ENCODE data around the gene IGF2R.

Gene IGF2R

GRCh38 chr6:160101277-160102205 is 132.7 kb downstream of the IGF2R start:
- Histone ChIP-seq H3K9ac (ENCODE audit: low read depth, low read length) (no peak overlapping the region), H3K4me3 (ENCODE audit: low read depth in 1 of 2, low read length in 2 of 2) (no peak overlapping the region), H3K27ac (ENCODE audit: low read length) (peak overlapping the region; percentile 38; the same call in 1 of the 2 replicates), H3K9me3 (ENCODE audit: insufficient read depth, low read length, severe bottlenecking) (no peaks in the 10 kb centered on the region), H3K4me1 (ENCODE audit: insufficient read depth, low read length) (no peaks in the 10 kb centered on the region), H3K4me2 (ENCODE audit: insufficient read depth, low read length) (no peak overlapping the region), H3K27me3 (ENCODE audit: insufficient read depth, low read length, poor library complexity) (no peaks in the 10 kb centered on the region), H2AFZ (ENCODE audit: low read depth, low read length) (no peak overlapping the region), H3K79me2 (ENCODE audit: insufficient read depth, low read length) (no peaks in the 10 kb centered on the region), H4K20me1 (ENCODE audit: insufficient read depth, low read length) (peaks cover 14% of the 10 kb centered on the region; the same call in 1 of the 2 replicates), H3K36me3 (ENCODE audit: insufficient read depth, low read length) (peaks cover 94% of the 10 kb centered on the region)
- ATAC-seq (ENCODE audit: insufficient read depth, low read depth) (no peak), DNase-seq (no peak)
- TF ChIP-seq CTCF (IDR thresholded peaks at IDR 0.05; ENCODE audit: borderline replicate concordance, extremely low read depth, low read length, poor library complexity, severe bottlenecking), result no peak
- TF ChIP-seq EZH2 (IDR thresholded peaks at IDR 0.05; ENCODE audit: borderline replicate concordance, low read depth, low read length, severe bottlenecking), result no peak

- Histone ChIP-seq H3K9me3 (ENCODE audit: insufficient read depth, low read length, severe bottlenecking) (no peaks in the 10 kb centered on the region), H3K27me3 (ENCODE audit: insufficient read depth, low read length, poor library complexity) (no peaks in the 10 kb centered on the region), H3K27ac (ENCODE audit: low read length) (no peak overlapping the region), H3K4me3 (ENCODE audit: low read depth in 1 of 2, low read length in 2 of 2) (no peak overlapping the region), H3K4me2 (ENCODE audit: insufficient read depth, low read length) (no peak overlapping the region), H2AFZ (ENCODE audit: low read depth, low read length) (no peak overlapping the region), H3K79me2 (ENCODE audit: insufficient read depth, low read length) (no peaks in the 10 kb centered on the region), H4K20me1 (ENCODE audit: insufficient read depth, low read length) (peaks cover 14% of the 10 kb centered on the region; the same call in 1 of the 2 replicates), H3K36me3 (ENCODE audit: insufficient read depth, low read length) (peaks cover 94% of the 10 kb centered on the region), H3K4me1 (ENCODE audit: insufficient read depth, low read length) (no peaks in the 10 kb centered on the region), H3K9ac (ENCODE audit: low read depth, low read length) (no peak overlapping the region)
- TF ChIP-seq EZH2 (IDR thresholded peaks at IDR 0.05; ENCODE audit: borderline replicate concordance, low read depth, low read length, severe bottlenecking), result no peak
- TF ChIP-seq CTCF (IDR thresholded peaks at IDR 0.05; ENCODE audit: borderline replicate concordance, extremely low read depth, low read length, poor library complexity, severe bottlenecking), result no peak
- ATAC-seq (ENCODE audit: insufficient read depth, low read depth), result no peak
- no peak for DNase-seq
Measured at GRCh38 chr6:160102399-160102798, 133.5 kb downstream of the IGF2R start.

GRCh38 chr6:160102956-160103824 is 134.3 kb downstream of the IGF2R start:
- Histone ChIP-seq H3K27ac (ENCODE audit: low read length) (no peak overlapping the region), H3K79me2 (ENCODE audit: insufficient read depth, low read length) (no peaks in the 10 kb centered on the region), H3K9me3 (ENCODE audit: insufficient read depth, low read length, severe bottlenecking) (no peaks in the 10 kb centered on the region), H4K20me1 (ENCODE audit: insufficient read depth, low read length) (peaks cover 14% of the 10 kb centered on the region; the same call in 1 of the 2 replicates), H3K4me1 (ENCODE audit: insufficient read depth, low read length) (no peaks in the 10 kb centered on the region), H3K4me2 (ENCODE audit: insufficient read depth, low read length) (no peak overlapping the region), H2AFZ (ENCODE audit: low read depth, low read length) (no peak overlapping the region), H3K27me3 (ENCODE audit: insufficient read depth, low read length, poor library complexity) (no peaks in the 10 kb centered on the region), H3K9ac (ENCODE audit: low read depth, low read length) (no peak overlapping the region), H3K36me3 (ENCODE audit: insufficient read depth, low read length) (peaks cover 94% of the 10 kb centered on the region), H3K4me3 (ENCODE audit: low read depth in 1 of 2, low read length in 2 of 2) (no peak overlapping the region)
- DNase-seq, result peak; percentile 48
- ATAC-seq (ENCODE audit: insufficient read depth, low read depth), result peak; percentile 59
- TF ChIP-seq CTCF (IDR thresholded peaks at IDR 0.05; ENCODE audit: borderline replicate concordance, extremely low read depth, low read length, poor library complexity, severe bottlenecking) (peak; percentile 65), EZH2 (IDR thresholded peaks at IDR 0.05; ENCODE audit: borderline replicate concordance, low read depth, low read length, severe bottlenecking) (no peak)
